GM12878 (cell line): Measurements from ENCODE around the gene FBXW12. TPM values are rescaled to one million over a fixed set of nuclear protein-coding genes. Genes with fewer than 3 reads are reported as not detected.

Source experiments
- ATAC-seq: fragments of 200-7000 bp; cut with Tn5 transposase; 3 replicates; pipeline ENCODE4 v1.9.1; 2020; ENCODE audit warnings: mild to moderate bottlenecking, moderate library complexity
- BruUV-seq: library from RNA; stranded (reverse); fragments of 400-500 nt; replicated peaks from 2 replicates; lab custom pipeline; 2021; lab: Mats Ljungman, UMichigan
- CTCF ChIA-PET: fragments of 300-600 bp; sonication (Branson Sonifier 250); formaldehyde crosslinking; extraction: SDS; loops from one replicate; lab custom pipeline; 2021; ENCODE audit warnings: inconsistent platforms; lab: Yijun Ruan, JAX
- POLR2A ChIA-PET: fragments of 350-600 bp; formaldehyde crosslinking; extraction: SDS; loops from one replicate; lab custom pipeline; 2021; ENCODE audit warnings: inconsistent platforms; lab: Charles Lee
- RAD21 ChIA-PET: fragments of 300-600 bp; sonication (Branson Sonifier 250); formaldehyde crosslinking; loops from one replicate; lab custom pipeline; 2023; ENCODE audit warnings: antibody characterized with exemption; ENCODE audit not compliant: unreplicated experiment; lab: Charles Lee
- SMC1A ChIA-PET: fragments of 300-600 bp; sonication (Branson Sonifier 250); formaldehyde crosslinking; loops from one replicate; lab custom pipeline; 2023; ENCODE audit not compliant: unreplicated experiment, uncharacterized antibody; lab: Charles Lee
- DNase-seq: peaks from one replicate; pipeline ENCODE4 v3.0.0-alpha.2; 2011; ENCODE audit warnings: low read depth, low spot score
- FAIRE-seq: peaks from 3 replicates; lab custom pipeline; 2011; peaks lifted over from hg19 to GRCh38; lab: Jason Lieb, UNC
- H2AFZ ChIP-seq: 2 replicates; pipeline ENCODE4 v1.6.0; 2011; ENCODE audit warnings: low read depth, low read length, control low read depth; ENCODE audit not compliant: control insufficient read depth
- H3K27ac ChIP-seq: 2 replicates; pipeline ENCODE4 v1.5.1; 2011; ENCODE audit warnings: control low read depth; ENCODE audit not compliant: control insufficient read depth, insufficient read depth
- H3K27me3 ChIP-seq, 2 experiments: replicated peaks in 1 of 2; 2 replicates each; pipeline versions ENCODE4 v1.6.0 to v1.6.1; 2011; ENCODE audit warnings: low read length in 1 of 2; ENCODE audit not compliant: control insufficient read depth in 2 of 2, insufficient read depth in 2 of 2
- H3K36me3 ChIP-seq, 2 experiments: 2 replicates each; pipeline ENCODE4 v1.5.1; 2011; ENCODE audit warnings: low read length in 1 of 2; ENCODE audit not compliant: control insufficient read depth in 2 of 2, insufficient read depth in 2 of 2
- H3K4me1 ChIP-seq: 2 replicates; pipeline ENCODE4 v1.6.1; 2011; ENCODE audit warnings: mild to moderate bottlenecking, low read length, moderate library complexity, mixed read lengths; ENCODE audit not compliant: control insufficient read depth, insufficient read depth
- H3K4me2 ChIP-seq: 2 replicates; pipeline ENCODE4 v1.6.0; 2011; ENCODE audit warnings: control low read depth; ENCODE audit not compliant: control insufficient read depth, insufficient read depth
- H3K4me3 ChIP-seq: fragments of 200-600 bp; sonication (generic); 2 replicates; pipeline ENCODE4 v1.5.1; 2016
- H3K79me2 ChIP-seq: 2 replicates; pipeline ENCODE4 v1.6.0; 2011; ENCODE audit warnings: low read length; ENCODE audit not compliant: control insufficient read depth, insufficient read depth
- H3K9ac ChIP-seq: 2 replicates; pipeline ENCODE4 v1.8.0; 2011; ENCODE audit warnings: low read length, control low read depth, mixed read lengths; ENCODE audit not compliant: control insufficient read depth, insufficient read depth
- H3K9me3 ChIP-seq: replicated peaks from 3 replicates; pipeline ENCODE4 v1.5.1; 2011; ENCODE audit warnings: mild to moderate bottlenecking, low read length; ENCODE audit not compliant: control insufficient read depth, insufficient read depth
- H4K20me1 ChIP-seq: 2 replicates; pipeline ENCODE4 v1.6.0; 2011; ENCODE audit not compliant: control insufficient read depth, insufficient read depth
- PML ChIP-seq: IDR thresholded peaks from 2 replicates; pipeline ENCODE4 v1.6.1; 2012; ENCODE audit warnings: low read length, inconsistent platforms
- WGBS: methylation state at CpG from one replicate; pipeline ENCODE4 v1.1.6; 2016; ENCODE audit warnings: low lambda C conversion rate; ENCODE audit not compliant: insufficient replicate concordance, insufficient coverage; ENCODE audit errors: missing lambda C conversion rate; 5-methylcytosine and 5-hydroxymethylcytosine counted together
- in situ Hi-C: fragments of 300-500 bp; cut with MboI; formaldehyde crosslinking; loops from 9 replicates; pipeline ENCODE4 v1.14.3; 2018; ENCODE audit warnings: mixed read lengths
- intact Hi-C: fragments of 100-400 bp; cut with micrococcal nuclease; formaldehyde crosslinking; loops from one replicate; pipeline ENCODE4 v1.14.2; 2022; ENCODE audit not compliant: unreplicated experiment
- polyA plus RNA-seq, 11 experiments: library from polyadenylated mRNA; depleted of rRNA in 4 of 11; unstranded in 6 of 11; stranded (reverse) in 5 of 11; fragments of >200 nt; fragmentation: Nextera tagmentation in 4 of 11; fragmentation: Illumina TruSeq in 1 of 11; extraction: Ambion mirVana in 4 of 11; extraction: Trizol in 1 of 11; gene quantifications; 1 replicate in 1 of 11; 2 replicates in 10 of 11; pipeline versions ENCODE4 v1.2.1 to v1.2.3, GENCODE V29; 2011 to 2016; ENCODE audit warnings: inconsistent platforms in 2 of 11, missing spikeins in 2 of 11, low read depth in 1 of 11
- total RNA-seq, 4 experiments: library from RNA; depleted of rRNA in 3 of 4; stranded (reverse); fragments of >200 nt in 3 of 4; fragmentation: Illumina TruSeq in 1 of 4; extraction: Trizol in 1 of 4; gene quantifications; 2 replicates each; pipeline versions ENCODE4 v1.2.1 to v1.2.3, GENCODE V29; 2013 to 2021
- TF ChIP-seq, protein P1 (sequence below): IDR thresholded peaks from 2 replicates; pipeline ENCODE4 v1.6.1; 2011; ENCODE audit warnings: borderline replicate concordance, low read depth, mild to moderate bottlenecking, moderate library complexity, low read length; ENCODE audit not compliant: insufficient read depth, poor library complexity, severe bottlenecking
- TF ChIP-seq, protein P2 (sequence below): fragments of 450-650 bp; IDR thresholded peaks from 2 replicates; pipeline ENCODE4 v1.6.1; 2016; ENCODE audit warnings: mild to moderate bottlenecking

The FBXW12 gene
- total and polyA plus RNA-seq, 10 of the 15 experiments (the other 5 are each of a cell fraction or from before 2014, with no cell fraction given): 0.04 to 0.18 (median 0.12) TPM; not detected in 4

DNA sequence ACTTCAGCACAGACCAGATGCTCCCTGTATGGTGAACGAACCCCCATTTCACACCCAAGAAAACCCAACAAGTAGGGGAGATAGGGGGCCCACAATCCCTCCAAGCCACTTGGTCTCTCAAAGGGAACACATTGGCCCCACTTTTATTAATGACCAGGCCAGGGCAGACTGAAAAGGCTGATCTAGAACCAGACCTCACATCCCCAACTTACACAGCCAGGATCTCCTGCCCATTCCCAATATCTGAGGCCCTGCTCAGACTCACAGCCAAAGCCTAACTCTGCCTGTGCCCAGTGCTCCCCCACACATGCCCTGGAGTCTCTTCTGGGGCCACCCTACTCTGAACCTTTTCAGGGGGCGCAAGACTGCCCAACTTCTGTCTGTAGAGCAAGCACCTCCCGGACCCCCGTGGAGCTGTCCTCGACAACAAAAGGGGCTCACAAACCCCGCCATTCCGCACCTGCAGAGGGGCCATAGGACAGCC lies 56.1 kb downstream of the FBXW12 start:
- intact Hi-C loops: no loop called here
- Histone ChIP-seq H3K79me2 (no peaks in the 10 kb centered on the region), H3K9ac (no peak overlapping the region; the same call in 1 of the 2 replicates), H3K27ac (no peak overlapping the region), H3K4me3 (peak overlapping the region; percentile 27; the same call in 1 of the 2 replicates), H3K4me1 (peaks cover 24% of the 10 kb centered on the region)
- POLR2A ChIA-PET: interaction anchor here (2.2 kb wide), 1 partner anchor 12 kb away, joined by 7 read pairs; the partner anchor contains the start of genes CCDC51 and TMA7
- no peak for DNase-seq
- no peak for TF ChIP-seq PML
- TF ChIP-seq, protein P1, sequence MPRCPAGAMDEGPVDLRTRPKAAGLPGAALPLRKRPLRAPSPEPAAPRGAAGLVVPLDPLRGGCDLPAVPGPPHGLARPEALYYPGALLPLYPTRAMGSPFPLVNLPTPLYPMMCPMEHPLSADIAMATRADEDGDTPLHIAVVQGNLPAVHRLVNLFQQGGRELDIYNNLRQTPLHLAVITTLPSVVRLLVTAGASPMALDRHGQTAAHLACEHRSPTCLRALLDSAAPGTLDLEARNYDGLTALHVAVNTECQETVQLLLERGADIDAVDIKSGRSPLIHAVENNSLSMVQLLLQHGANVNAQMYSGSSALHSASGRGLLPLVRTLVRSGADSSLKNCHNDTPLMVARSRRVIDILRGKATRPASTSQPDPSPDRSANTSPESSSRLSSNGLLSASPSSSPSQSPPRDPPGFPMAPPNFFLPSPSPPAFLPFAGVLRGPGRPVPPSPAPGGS: no peak
- TF ChIP-seq, protein P2, sequence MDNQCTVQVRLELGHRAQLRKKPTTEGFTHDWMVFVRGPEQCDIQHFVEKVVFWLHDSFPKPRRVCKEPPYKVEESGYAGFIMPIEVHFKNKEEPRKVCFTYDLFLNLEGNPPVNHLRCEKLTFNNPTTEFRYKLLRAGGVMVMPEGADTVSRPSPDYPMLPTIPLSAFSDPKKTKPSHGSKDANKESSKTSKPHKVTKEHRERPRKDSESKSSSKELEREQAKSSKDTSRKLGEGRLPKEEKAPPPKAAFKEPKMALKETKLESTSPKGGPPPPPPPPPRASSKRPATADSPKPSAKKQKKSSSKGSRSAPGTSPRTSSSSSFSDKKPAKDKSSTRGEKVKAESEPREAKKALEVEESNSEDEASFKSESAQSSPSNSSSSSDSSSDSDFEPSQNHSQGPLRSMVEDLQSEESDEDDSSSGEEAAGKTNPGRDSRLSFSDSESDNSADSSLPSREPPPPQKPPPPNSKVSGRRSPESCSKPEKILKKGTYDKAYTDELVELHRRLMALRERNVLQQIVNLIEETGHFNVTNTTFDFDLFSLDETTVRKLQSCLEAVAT: peak; percentile 69; the same call in 1 of the 2 replicates
- TF ChIP-seq, all 136 proteins: peak for 1
- no peak overlapping the region for H2AFZ ChIP-seq
- H3K9me3 ChIP-seq: no peaks in the 10 kb centered on the region
- no TSS peak for BruUV-seq
- peak overlapping the region; percentile 77 for H3K4me2 ChIP-seq
- no peak for ATAC-seq
- FAIRE-seq: peak; percentile 27
- no peaks in the 10 kb centered on the region for H3K27me3 ChIP-seq
- in situ Hi-C loops: no loop called here
- RAD21 ChIA-PET: interaction anchor here (1.0 to 3.9 kb wide), 5 partner anchors 8 to 245 kb away, joined by 3 to 16 read pairs (median 4); partner anchors contain the start of genes CCDC51 and TMA7
- CTCF ChIA-PET: interaction anchor here (0.6 to 2.9 kb wide), 4 partner anchors 8 to 292 kb away, joined by 3 to 25 read pairs (median 8); no protein-coding TSS in a partner anchor
- H4K20me1 ChIP-seq: no peaks in the 10 kb centered on the region
- H3K36me3 ChIP-seq: peaks cover 1 to 12% of the 10 kb centered on the region in 2 experiments; a peak in 2 of 4 replicates
- WGBS: 87% methylated on average over 7 of the region's 7 CpGs
- SMC1A ChIA-PET: interaction anchor here (1.1 to 1.2 kb wide), 2 partner anchors 8 to 27 kb away, joined by 3 to 7 read pairs; no protein-coding TSS in a partner anchor
